HG02852 (cell line): ENCODE measurements around the gene FGR.

Experiments used
- ATAC-seq: cut with Tn5 transposase; IDR thresholded peaks from one replicate; pipeline ENCODE4 v1.9.1; 2021; ENCODE audit warnings: mild to moderate bottlenecking, moderate library complexity; ENCODE audit not compliant: unreplicated experiment

Gene FGR

DNA sequence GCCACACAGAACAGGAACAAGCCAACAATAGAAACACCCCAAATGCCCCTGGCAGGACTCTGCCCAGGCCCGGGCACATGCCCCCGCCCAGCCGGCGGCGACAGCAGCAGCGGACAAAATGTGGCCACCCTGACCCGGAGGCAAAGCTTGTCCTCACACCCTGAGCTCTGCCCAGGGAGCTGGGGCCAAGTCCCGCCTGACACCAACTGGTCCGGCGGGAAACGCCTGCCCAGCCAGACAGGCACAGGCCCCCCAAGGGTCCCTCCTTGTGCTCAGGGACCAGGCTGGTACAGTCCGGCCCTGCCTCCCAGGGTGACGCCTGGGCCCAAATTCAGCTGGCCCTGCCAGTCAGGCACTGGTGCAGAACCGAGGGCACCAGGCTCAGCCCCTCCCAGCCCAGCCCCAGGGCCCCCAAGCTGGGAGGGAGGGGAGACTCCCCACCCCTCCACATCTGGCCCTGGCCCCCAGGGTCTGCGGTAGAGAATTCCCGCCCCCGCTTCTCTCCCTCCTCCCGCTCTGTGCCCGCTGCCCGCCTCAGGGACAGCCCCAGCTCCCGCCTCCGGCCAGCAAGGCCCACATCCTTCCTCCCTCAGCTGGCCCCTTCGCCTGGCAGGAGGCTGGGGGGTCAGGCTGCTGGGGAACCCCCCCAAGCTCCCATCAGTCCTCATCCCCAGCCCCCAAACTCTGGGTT, 33.1 kb downstream of the FGR start:
- no peak for ATAC-seq

- ATAC-seq, result no peak
Measured at GRCh38 chr1:27601321-27601770, 33.6 kb downstream of the FGR start.

DNA sequence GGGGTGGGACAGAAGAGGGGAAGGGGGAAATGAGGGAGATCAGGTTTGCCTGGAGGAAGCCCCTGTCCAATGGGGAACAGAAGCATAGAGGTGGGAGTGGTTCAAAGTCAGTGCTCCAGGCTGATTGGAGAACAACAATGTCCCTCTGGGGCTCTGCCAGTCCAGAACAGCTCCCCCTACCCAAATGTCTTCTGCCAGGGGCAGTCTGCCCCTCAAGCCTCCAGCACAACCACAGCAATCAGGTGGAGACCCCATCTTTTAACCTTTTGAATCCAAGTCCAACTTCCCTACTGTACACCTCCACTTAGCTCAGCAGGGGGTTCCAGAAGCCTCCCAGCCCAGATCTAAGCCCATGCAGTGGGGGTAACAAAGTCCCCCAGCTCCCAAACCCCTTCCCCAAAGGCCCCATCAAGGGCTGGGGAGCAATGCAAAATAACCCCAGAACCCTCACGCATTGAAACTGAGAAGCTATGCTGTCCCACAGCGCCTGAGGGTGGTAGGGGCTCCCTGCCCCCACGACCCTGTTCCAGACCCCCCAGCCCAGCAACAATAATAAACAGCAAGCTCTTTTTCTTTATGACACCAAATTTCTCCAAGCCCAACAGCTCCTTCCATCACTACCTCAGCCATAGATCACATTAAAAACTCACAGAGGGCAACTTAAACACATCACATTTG, 34.3 kb downstream of the FGR start:
- no peak for ATAC-seq

- ATAC-seq, result no peak
Measured at GRCh38 chr1:27599605-27600497, 35.1 kb downstream of the FGR start.

- no peak for ATAC-seq
Measured at GRCh38 chr1:27598902-27599528, 36.0 kb downstream of the FGR start.

DNA sequence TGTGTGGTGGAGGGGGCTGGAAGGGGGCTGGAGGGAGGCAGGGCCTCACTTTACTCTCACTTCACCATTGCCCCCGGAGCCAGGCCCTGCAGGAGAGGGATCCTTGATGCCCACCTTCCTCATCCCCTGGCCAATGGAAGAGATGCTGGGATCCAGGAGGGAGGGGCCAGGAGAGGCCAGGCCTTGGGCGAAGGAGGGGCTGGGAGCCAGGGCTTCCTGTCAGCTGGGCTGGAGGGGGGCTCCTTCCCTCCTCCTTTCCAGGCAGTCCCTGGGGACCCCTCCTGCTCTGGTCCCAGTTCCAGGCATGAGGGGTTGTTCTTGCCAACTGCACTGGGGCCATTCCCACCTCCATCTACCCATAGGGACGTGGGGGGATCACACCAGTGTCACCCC, 36.7 kb downstream of the FGR start:
- ATAC-seq, result no peak

DNA sequence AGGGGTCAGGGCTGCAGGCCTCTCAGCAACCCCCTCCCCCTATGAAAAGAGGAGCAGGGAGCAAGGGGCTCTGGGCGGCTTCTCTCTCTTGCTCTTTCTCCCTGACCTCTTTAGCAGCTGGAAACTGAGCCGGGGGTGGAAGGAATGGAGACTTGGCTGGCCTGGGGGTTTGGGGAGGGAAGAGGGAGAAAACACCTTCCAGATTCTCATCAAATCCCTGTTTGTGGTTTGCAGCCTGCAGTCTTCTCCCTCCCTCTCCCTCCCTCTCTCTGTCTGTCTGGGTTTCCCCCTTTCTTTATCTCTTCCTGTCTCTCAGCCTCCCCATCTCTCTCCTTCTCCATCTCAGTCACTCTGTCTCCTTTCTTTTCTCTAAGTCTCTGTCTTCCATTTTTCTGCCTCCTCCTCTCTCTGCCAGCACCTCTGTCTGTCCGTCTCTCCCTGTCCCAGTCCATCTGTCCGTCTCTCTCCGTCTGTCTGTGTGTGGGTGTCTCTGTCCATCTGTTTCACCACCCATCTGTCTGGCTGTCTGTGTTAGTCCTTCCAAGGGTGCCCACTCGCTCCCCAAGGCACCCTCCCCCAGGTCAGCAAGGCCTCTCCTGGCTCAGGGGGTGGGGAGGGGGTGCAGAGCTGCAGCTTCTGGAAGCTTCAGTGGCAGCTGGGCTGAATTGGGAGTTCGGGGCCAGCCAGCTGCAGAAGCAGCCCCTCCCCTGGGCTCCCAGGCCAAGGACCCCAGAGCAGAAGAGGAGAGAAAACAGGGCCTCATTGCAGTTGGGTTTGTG, 37.3 kb downstream of the FGR start:
- ATAC-seq, result no peak

- ATAC-seq, result no peak
Measured at GRCh38 chr1:27596986-27597385, 38.0 kb downstream of the FGR start.

DNA sequence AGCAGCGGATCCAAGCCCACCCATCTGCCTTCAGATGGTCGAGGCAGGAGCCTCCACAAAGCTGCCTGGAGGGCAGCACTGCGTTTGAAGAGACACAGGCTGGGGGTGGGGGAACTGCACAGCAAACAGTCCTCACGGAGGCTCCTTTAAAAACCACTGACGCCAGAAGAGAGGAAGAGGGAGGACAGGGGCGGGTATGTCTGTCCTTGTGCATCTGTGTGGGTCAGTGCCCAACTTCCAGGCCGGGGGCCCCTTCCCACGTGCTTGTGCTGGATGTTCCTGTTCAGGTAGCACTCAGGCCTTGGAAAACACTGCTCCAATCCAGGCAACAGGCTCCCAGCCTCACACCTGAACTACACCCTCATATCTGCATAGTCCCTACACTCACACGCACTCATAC, 38.7 kb downstream of the FGR start:
- ATAC-seq, result no peak

- no peak for ATAC-seq
Measured at GRCh38 chr1:27595597-27595996, 39.4 kb downstream of the FGR start.

- no peak for ATAC-seq
Measured at GRCh38 chr1:27594564-27595510, 40.1 kb downstream of the FGR start.

GRCh38 chr1:27593678-27594563, 41.1 kb downstream of the FGR start:
- ATAC-seq, result no peak

- ATAC-seq, result no peak
Measured at GRCh38 chr1:27592931-27593677, 41.9 kb downstream of the FGR start.

DNA sequence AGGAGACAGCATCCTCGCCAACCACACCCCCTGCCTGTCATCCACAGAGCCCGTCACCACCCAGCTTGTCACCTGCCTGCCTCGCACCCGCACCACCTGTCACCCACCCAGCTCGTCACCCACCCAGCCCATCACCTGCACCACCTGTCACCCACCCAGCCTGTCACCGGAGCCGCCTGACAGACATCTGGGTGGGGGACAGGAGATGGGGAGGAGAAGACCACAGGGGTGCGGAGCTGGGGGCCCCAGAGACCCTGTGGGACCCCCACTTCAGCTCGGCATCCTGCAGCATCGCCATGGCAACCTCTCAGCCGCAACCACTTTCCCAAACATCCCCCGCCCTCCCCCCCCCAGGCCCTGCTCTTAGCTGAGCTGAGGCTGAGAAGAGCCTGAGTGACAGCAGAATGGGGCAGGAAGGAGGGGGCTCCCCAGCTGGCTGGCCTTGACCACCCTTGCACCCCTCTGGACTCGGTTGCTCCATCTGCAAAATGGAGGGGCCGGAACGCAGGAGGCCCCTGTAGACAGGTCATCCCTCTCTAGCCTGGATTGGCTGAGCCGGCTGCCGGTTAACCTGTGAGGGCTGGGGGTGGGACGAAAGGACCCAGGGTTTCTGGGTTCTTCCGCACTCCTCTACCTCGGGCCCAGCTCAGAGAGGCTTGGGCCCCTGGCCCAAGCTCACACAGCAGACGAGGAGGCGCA, 42.6 kb downstream of the FGR start:
- ATAC-seq, result no peak

DNA sequence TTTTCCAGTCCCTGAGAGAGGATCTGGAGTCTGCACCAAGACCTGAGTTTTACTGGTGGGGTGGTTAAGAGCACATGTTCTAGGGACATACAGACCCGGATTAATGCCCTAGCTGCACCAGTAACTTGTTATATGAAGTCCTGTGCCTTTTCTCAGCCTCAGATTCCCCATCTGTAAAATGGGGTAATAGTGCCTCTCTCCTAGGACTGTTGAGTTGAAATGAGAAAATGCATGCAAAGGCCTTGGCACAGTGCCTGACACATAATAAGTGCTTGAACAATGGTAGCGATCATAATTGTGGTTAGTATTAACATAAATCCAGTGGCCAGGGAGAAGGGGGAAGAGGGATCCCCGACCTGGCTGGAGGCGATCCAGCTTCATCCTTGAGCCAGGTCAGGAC, 43.4 kb downstream of the FGR start:
- ATAC-seq, result no peak

- ATAC-seq, result no peak
Measured at GRCh38 chr1:27590917-27591508, 44.0 kb downstream of the FGR start.
